ENCODE measurements around the gene PPP1R12B.
"Not testable (repeated sequence)": the region's sequence is repeated elsewhere in the genome, so short reads cannot be mapped to it uniquely, and the experiment has no call there.

Gene PPP1R12B

GRCh38 chr1:202636171-202636570, 287.7 kb downstream of the PPP1R12B start:
- not testable (repeated sequence) for DNase-seq

DNA sequence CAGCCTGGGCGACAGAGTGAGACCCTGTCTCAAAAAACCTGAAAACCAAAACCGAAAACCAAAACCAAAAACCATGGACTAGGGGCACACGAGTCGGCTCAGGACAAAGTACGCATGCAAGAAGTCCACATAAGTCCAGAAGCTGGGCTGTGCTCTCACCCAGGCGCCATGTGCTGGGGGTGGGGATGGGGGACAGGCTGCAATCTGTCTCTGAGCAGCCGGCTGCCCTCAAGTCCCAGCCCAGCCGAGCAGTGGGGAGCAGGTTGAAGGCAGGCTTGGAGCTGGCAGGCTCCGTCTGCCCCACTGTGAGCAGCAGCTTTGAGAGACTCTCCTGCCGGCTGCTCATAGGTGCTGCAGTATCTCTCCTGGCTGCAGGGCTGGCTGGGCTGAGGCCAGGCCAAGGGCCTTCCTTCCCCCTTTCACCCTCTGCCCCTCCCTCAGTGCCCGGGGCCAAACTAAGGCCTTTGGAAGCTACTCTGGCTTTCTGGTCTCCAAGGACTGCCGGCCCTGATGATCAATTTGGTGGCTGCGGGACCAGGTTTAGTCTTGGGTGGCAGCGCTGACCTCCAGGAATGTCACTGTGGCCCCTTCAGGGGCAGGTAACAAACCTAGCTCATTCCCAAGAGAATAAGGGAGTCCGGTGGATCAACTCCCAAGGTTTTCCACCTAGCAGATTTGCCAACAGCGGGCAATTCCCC, 289.0 kb downstream of the PPP1R12B start:
- DNase-seq = not testable (repeated sequence)

GRCh38 chr1:202638019-202638700, 289.7 kb downstream of the PPP1R12B start:
- no peak for DNase-seq

GRCh38 chr1:202638701-202639305, 290.3 kb downstream of the PPP1R12B start:
- DNase-seq = not testable (repeated sequence)

DNA sequence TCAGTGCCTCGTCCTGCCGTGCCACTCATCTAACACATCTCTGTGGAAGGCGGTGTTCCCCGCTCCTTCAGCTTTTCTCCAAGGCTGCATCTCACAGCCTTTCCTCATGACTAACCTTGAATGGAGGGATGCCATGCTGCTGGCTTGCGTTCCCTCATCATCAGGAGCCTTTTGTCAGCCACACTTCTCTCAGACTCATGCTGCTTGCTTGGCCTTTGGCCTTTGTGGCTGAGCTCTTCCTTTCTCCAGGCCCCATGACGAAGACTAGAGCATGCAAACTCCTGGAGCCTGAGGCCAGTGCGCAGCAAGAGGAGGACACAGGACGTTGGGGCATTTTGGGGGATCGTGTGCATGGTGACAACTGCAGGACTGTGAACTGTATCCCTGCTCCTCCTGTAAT, 291.0 kb downstream of the PPP1R12B start:
- no peak for DNase-seq

- DNase-seq = no peak
These were observed 293.7 kb downstream of the PPP1R12B start for GRCh38 chr1:202642212-202642611.

Measured in fibroblast of skin of back (primary cell).